IMR-90 (cell line): Measurements from ENCODE around the gene RINT1. TPM values are rescaled to one million over a fixed set of nuclear protein-coding genes. Genes with fewer than 3 reads are reported as not detected.

ENCODE experiments used
- ATAC-seq: fragments of 200-7000 bp; cut with Tn5 transposase; 2 replicates; pipeline ENCODE4 v1.9.1; 2020; ENCODE audit warnings: low read depth, mild to moderate bottlenecking, moderate library complexity
- BruUV-seq: library from RNA; stranded (reverse); fragments of 400-500 nt; replicated peaks from 2 replicates; lab custom pipeline; 2021; lab: Mats Ljungman, UMichigan
- CTCF ChIA-PET: fragments of 300-600 bp; formaldehyde crosslinking; extraction: SDS; loops from one replicate; lab custom pipeline; 2021; ENCODE audit warnings: antibody characterized with exemption; lab: Yijun Ruan, JAX
- POLR2A ChIA-PET: fragments of 300-600 bp; sonication (Branson Sonifier 250); formaldehyde crosslinking; loops from one replicate; lab custom pipeline; 2022; ENCODE audit warnings: antibody characterized with exemption; ENCODE audit not compliant: unreplicated experiment; lab: Charles Lee
- DNase-seq: peaks from one replicate; pipeline ENCODE4 v3.0.0; 2013
- H2AFZ ChIP-seq: replicated peaks from 2 replicates; pipeline ENCODE3; 2013; ENCODE audit warnings: low read length, mild to moderate bottlenecking; ENCODE audit not compliant: poor library complexity
- H2AK5ac ChIP-seq: 2 replicates; pipeline ENCODE4 v1.6.1; 2013; ENCODE audit warnings: low read depth, low read length, inconsistent platforms
- H2AK9ac ChIP-seq: replicated peaks from 2 replicates; pipeline ENCODE3; 2013; ENCODE audit warnings: mild to moderate bottlenecking, low read depth, low read length, moderate library complexity; ENCODE audit not compliant: poor library complexity
- H2BK120ac ChIP-seq: 2 replicates; pipeline ENCODE4 v1.6.1; 2013; ENCODE audit warnings: low read depth, low read length, inconsistent platforms
- H2BK15ac ChIP-seq: 3 replicates; pipeline ENCODE4 v1.6.1; 2013; ENCODE audit warnings: low read depth, low read length, inconsistent platforms
- H2BK20ac ChIP-seq: 2 replicates; pipeline ENCODE4 v1.6.1; 2013; ENCODE audit warnings: low read depth, mild to moderate bottlenecking, inconsistent platforms, low read length, moderate library complexity
- H2BK5ac ChIP-seq: 2 replicates; pipeline ENCODE4 v1.6.1; 2013; ENCODE audit warnings: mild to moderate bottlenecking, low read depth, low read length, inconsistent platforms; ENCODE audit not compliant: poor library complexity, severe bottlenecking
- H3K14ac ChIP-seq: replicated peaks from 2 replicates; pipeline ENCODE4 v1.6.1; 2013; ENCODE audit warnings: low read depth, low read length, inconsistent platforms
- H3K18ac ChIP-seq: 2 replicates; pipeline ENCODE4 v1.6.1; 2013; ENCODE audit warnings: low read depth, low read length, control low read depth
- H3K23ac ChIP-seq: 2 replicates; pipeline ENCODE4 v1.6.1; 2013; ENCODE audit warnings: low read depth, low read length, inconsistent platforms
- H3K27ac ChIP-seq: 2 replicates; pipeline ENCODE4 v1.5.1; 2013; ENCODE audit warnings: mild to moderate bottlenecking, control low read depth, low read length; ENCODE audit not compliant: insufficient read depth
- H3K27me3 ChIP-seq: 2 replicates; pipeline ENCODE4 v1.6.1; 2013; ENCODE audit warnings: low read length; ENCODE audit not compliant: control insufficient read depth, insufficient read depth
- H3K36me3 ChIP-seq: 2 replicates; pipeline ENCODE4 v1.6.1; 2013; ENCODE audit warnings: low read length, mixed read lengths; ENCODE audit not compliant: control insufficient read depth, insufficient read depth
- H3K4ac ChIP-seq: 2 replicates; pipeline ENCODE4 v1.6.1; 2013; ENCODE audit warnings: low read depth, low read length, inconsistent platforms
- H3K4me1 ChIP-seq: 2 replicates; pipeline ENCODE4 v1.6.1; 2013; ENCODE audit warnings: low read length, mixed read lengths; ENCODE audit not compliant: control insufficient read depth, insufficient read depth
- H3K4me2 ChIP-seq: 2 replicates; pipeline ENCODE4 v1.6.1; 2013; ENCODE audit warnings: low read depth, mild to moderate bottlenecking, control low read depth, low read length, moderate library complexity
- H3K4me3 ChIP-seq: 2 replicates; pipeline ENCODE4 v1.5.1; 2013; ENCODE audit warnings: low read depth, mild to moderate bottlenecking, control low read depth, low read length, moderate library complexity; ENCODE audit not compliant: insufficient read depth
- H3K56ac ChIP-seq: 2 replicates; pipeline ENCODE4 v1.6.1; 2013; ENCODE audit warnings: low read length, inconsistent platforms; ENCODE audit not compliant: insufficient read depth; ENCODE audit errors: extremely low read depth
- H3K79me1 ChIP-seq, 2 experiments: 2 replicates each; pipeline ENCODE4 v1.6.1; 2013; ENCODE audit warnings: low read length in 2 of 2, inconsistent platforms in 1 of 2, low read depth in 1 of 2
- H3K9ac ChIP-seq: 2 replicates; pipeline ENCODE4 v1.6.1; 2013; ENCODE audit warnings: low read depth, low read length, control low read depth
- H3K9me1 ChIP-seq: 2 replicates; pipeline ENCODE4 v1.6.1; 2013; ENCODE audit warnings: low read length, inconsistent platforms; ENCODE audit not compliant: insufficient read depth
- H3K9me3 ChIP-seq: 2 replicates; pipeline ENCODE4 v1.6.1; 2013; ENCODE audit warnings: low read length; ENCODE audit not compliant: control insufficient read depth, insufficient read depth
- H4K20me1 ChIP-seq: 2 replicates; pipeline ENCODE4 v1.6.1; 2013; ENCODE audit warnings: low read length, inconsistent platforms; ENCODE audit not compliant: insufficient read depth
- H4K5ac ChIP-seq: 2 replicates; pipeline ENCODE4 v1.6.1; 2013; ENCODE audit warnings: mild to moderate bottlenecking, low read depth, low read length, control low read depth
- H4K8ac ChIP-seq, 2 experiments: 2 replicates each; pipeline ENCODE4 v1.6.1; 2013; ENCODE audit warnings: low read depth in 2 of 2, low read length in 2 of 2, control low read depth in 1 of 2, inconsistent platforms in 1 of 2
- H4K91ac ChIP-seq: 2 replicates; pipeline ENCODE4 v1.6.1; 2013; ENCODE audit warnings: low read depth, low read length, inconsistent platforms; ENCODE audit not compliant: insufficient read depth
- BHLHE40 ChIP-seq: fragments of 150-350 bp; IDR thresholded peaks from 2 replicates; pipeline ENCODE4 v1.6.1; 2016; ENCODE audit warnings: mild to moderate bottlenecking, low read depth, low read length
- CEBPB ChIP-seq: IDR thresholded peaks from 2 replicates; pipeline ENCODE4 v1.6.1; 2012; ENCODE audit warnings: low read depth, low read length, improper control_type of control experiment
- MAFK ChIP-seq: IDR thresholded peaks from 2 replicates; pipeline ENCODE4 v1.6.1; 2012; ENCODE audit warnings: low read depth, low read length, improper control_type of control experiment
- MAZ ChIP-seq: IDR thresholded peaks from 2 replicates; pipeline ENCODE4 v1.6.1; 2012; ENCODE audit warnings: low read depth, mild to moderate bottlenecking, low read length, improper control_type of control experiment, moderate library complexity, borderline replicate concordance
- MXI1 ChIP-seq: IDR thresholded peaks from 2 replicates; pipeline ENCODE4 v1.6.1; 2012; ENCODE audit warnings: low read depth, mild to moderate bottlenecking, low read length, moderate library complexity, borderline replicate concordance
- NFE2L2 ChIP-seq: fragments of 150-350 bp; IDR thresholded peaks from 2 replicates; pipeline ENCODE4 v1.6.1; 2016; ENCODE audit warnings: low read depth, mild to moderate bottlenecking, low read length
- POLR2A ChIP-seq: IDR thresholded peaks from 2 replicates; pipeline ENCODE4 v1.6.1; 2012; ENCODE audit warnings: mild to moderate bottlenecking, low read depth, low read length
- RAD21 ChIP-seq: IDR thresholded peaks from 2 replicates; pipeline ENCODE4 v1.6.1; 2012; ENCODE audit warnings: low read length, improper control_type of control experiment
- RCOR1 ChIP-seq: IDR thresholded peaks from 2 replicates; pipeline ENCODE4 v1.6.1; 2012; ENCODE audit warnings: mild to moderate bottlenecking, low read length, improper control_type of control experiment; ENCODE audit not compliant: insufficient replicate concordance
- RFX5 ChIP-seq: IDR thresholded peaks from 2 replicates; pipeline ENCODE4 v1.8.0; 2012; ENCODE audit warnings: low read depth, mild to moderate bottlenecking, low read length, moderate library complexity
- SMC3 ChIP-seq: fragments of 150-350 bp; IDR thresholded peaks from 2 replicates; pipeline ENCODE4 v1.6.1; 2016; ENCODE audit warnings: low read depth, mild to moderate bottlenecking, antibody characterized with exemption, low read length, moderate library complexity
- USF2 ChIP-seq: fragments of 150-350 bp; IDR thresholded peaks from 2 replicates; pipeline ENCODE4 v1.6.1; 2017; ENCODE audit warnings: mild to moderate bottlenecking, antibody characterized with exemption, low read length, low read depth
- WGBS, 2 experiments: methylation state at CpG; one replicate each; pipeline versions ENCODE4 v1.1.5 to v1.1.7; 2013; ENCODE audit warnings: missing lambda C conversion rate in 2 of 2; ENCODE audit not compliant: insufficient read length in 1 of 2; ENCODE audit errors: extremely low coverage in 2 of 2; 5-methylcytosine and 5-hydroxymethylcytosine counted together
- dilution Hi-C: fragments of 300-500 bp; cut with HindIII; formaldehyde crosslinking; loops from one replicate; pipeline ENCODE4 v1.14.3; 2018; ENCODE audit warnings: low sequenced_read_pairs; ENCODE audit not compliant: unreplicated experiment
- in situ Hi-C: fragments of 300-500 bp; cut with MboI; formaldehyde crosslinking; loops from 3 replicates; pipeline ENCODE4 v1.14.3; 2019; ENCODE audit warnings: low sequenced_read_pairs, inconsistent platforms, mixed read lengths
- intact Hi-C: fragments of 100-400 bp; cut with micrococcal nuclease; formaldehyde crosslinking; loops from 2 replicates; pipeline ENCODE4 v1.10.0; 2022
- polyA plus RNA-seq, 3 experiments: library from polyadenylated mRNA; depleted of rRNA; stranded (reverse); fragments of >200 nt; gene quantifications; 2 replicates each; pipeline ENCODE4 v1.2.3, GENCODE V29; 2012; ENCODE audit warnings: low replicate concordance in 1 of 3
- total RNA-seq: library from RNA; depleted of rRNA; stranded (reverse); fragments of >200 nt; gene quantifications from 2 replicates; pipeline ENCODE4 v1.2.3, GENCODE V29; 2012
- TF ChIP-seq, protein P1 (sequence below): fragments of 150-350 bp; IDR thresholded peaks from 2 replicates; pipeline ENCODE4 v1.6.1; 2016; ENCODE audit warnings: low read depth, mild to moderate bottlenecking, low read length, moderate library complexity, borderline replicate concordance

RINT1 gene
- total and polyA plus RNA-seq, 2 of the 4 experiments (the other 2 are of a cell fraction): 15.9 to 23.1 TPM

DNA sequence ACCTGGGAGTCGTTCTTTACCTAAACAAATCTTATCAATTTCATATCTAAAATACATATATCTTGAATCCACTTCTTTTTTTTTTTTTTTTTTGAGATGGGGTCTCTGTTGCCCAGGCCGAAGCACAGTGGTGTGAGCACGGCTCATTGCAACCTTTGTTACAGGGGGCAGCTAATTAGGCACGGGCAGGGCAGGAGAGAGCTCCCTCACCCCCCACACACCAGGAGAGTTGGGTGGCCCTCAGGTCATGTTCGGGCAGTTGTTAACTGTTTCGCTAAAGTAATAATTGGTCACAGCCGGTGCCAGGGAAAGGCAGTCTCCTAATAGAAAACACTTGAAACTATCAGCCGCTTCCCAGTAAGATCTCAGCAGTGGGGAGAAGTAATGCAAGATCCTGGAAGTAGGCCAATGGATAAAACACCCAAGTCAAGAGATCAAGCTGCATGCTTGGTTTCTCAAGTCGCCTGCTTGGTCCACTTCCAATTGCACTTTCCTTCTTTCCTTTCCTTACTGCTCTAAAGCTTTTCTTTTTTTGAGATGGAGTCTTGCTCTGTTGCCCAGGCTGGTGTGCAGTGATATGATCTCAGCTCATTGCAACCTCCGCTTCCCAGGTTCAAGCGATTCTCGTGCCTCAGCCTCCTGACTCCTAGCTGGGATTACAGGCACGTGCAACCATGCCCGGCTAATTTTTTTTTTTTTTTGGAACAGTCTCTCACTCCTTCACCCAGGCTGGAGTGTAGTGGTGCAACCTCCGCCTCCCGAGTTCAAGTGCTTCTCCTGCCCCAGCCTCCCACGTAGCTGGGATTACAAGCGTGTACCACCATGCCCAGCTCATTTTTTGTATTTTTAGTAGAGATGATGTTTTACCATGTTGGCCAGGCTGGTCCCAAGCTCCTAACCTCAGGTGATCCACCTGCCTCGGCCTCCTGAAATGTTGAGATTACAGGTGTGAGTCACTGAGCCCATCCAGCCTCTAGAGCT is 70.6 kb downstream of the RINT1 start (continued):
- no peak for TF ChIP-seq SMC3
- no peak for TF ChIP-seq RFX5

- H4K8ac ChIP-seq: no peak overlapping the region
- WGBS, 2 experiments: 100% methylated on average over 1 of the region's 8 CpGs; no CpG with 5 or more reads in 1 of the 2 experiments
- H3K9me1 ChIP-seq: 0 out of 2 replicates have a peak, but pooled peaks cover 2% of the 10 kb centered on the region
- in situ Hi-C loops: no loop called here
- H3K23ac ChIP-seq: no peak overlapping the region
- H4K5ac ChIP-seq: no peak overlapping the region
- H3K14ac ChIP-seq: no peak overlapping the region
- H2BK15ac ChIP-seq: no peak overlapping the region
- H3K36me3 ChIP-seq: peaks cover 13% of the 10 kb centered on the region; the same call in 1 of the 2 replicates
- no peak for TF ChIP-seq POLR2A
- TF ChIP-seq MXI1: no peak
- TF ChIP-seq NFE2L2: no peak
- no peak for TF ChIP-seq SMC3
- no peak for TF ChIP-seq MAFK
- no peak for TF ChIP-seq RFX5
- no peak for TF ChIP-seq CEBPB
- no peak for TF ChIP-seq BHLHE40
- no peak for TF ChIP-seq RCOR1
- no peak for TF ChIP-seq RAD21
- TF ChIP-seq, protein P1, sequence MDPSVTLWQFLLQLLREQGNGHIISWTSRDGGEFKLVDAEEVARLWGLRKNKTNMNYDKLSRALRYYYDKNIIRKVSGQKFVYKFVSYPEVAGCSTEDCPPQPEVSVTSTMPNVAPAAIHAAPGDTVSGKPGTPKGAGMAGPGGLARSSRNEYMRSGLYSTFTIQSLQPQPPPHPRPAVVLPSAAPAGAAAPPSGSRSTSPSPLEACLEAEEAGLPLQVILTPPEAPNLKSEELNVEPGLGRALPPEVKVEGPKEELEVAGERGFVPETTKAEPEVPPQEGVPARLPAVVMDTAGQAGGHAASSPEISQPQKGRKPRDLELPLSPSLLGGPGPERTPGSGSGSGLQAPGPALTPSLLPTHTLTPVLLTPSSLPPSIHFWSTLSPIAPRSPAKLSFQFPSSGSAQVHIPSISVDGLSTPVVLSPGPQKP: no peak
- TF ChIP-seq MAZ: no peak
- no peak for TF ChIP-seq USF2
- H3K56ac ChIP-seq: no peak overlapping the region
- ChIA-PET CTCF (no interaction called here), POLR2A (no interaction called here)
- dilution Hi-C loops: no loop called here
- no peak overlapping the region for H2BK120ac ChIP-seq
- no peak overlapping the region for H2AK9ac ChIP-seq
- no peaks in the 10 kb centered on the region for H3K4me1 ChIP-seq
- no peak overlapping the region for H2AFZ ChIP-seq
- no peak overlapping the region for H3K18ac ChIP-seq
- H3K27me3 ChIP-seq: no peaks in the 10 kb centered on the region
- ATAC-seq: no peak
- BruUV-seq: no TSS peak
- no peak overlapping the region for H2BK5ac ChIP-seq
- H3K4ac ChIP-seq: no peak overlapping the region
- no peak for DNase-seq
- H3K9ac ChIP-seq: no peak overlapping the region
- H3K4me2 ChIP-seq: no peak overlapping the region
- no peak overlapping the region for H4K91ac ChIP-seq
- H3K4me3 ChIP-seq: no peak overlapping the region
- no peaks in the 10 kb centered on the region for H4K20me1 ChIP-seq
- no peaks in the 10 kb centered on the region for H3K9me3 ChIP-seq
- intact Hi-C loops: no loop called here
- no peaks in the 10 kb centered on the region for H3K79me1 ChIP-seq
- no peak overlapping the region for H3K27ac ChIP-seq
- no peak overlapping the region for H2AK5ac ChIP-seq
- no peak overlapping the region for H2BK20ac ChIP-seq
These were observed 78.3 kb downstream of the RINT1 start for GRCh38 chr7:105610165-105610930.
